Stimulated activated CD4-positive, alpha-beta T cell treated with anti-CD3 and anti-CD28 coated beads, Interleukin-12 subunit alpha, Interleukin-12 subunit beta, amount 100 ng/mL, for 24 hours (primary cell): ENCODE measurements around the gene IFI30.

ENCODE experiments used
- DNase-seq, 2 experiments: peaks; one replicate each; pipeline ENCODE4 v3.0.0-alpha.2; 2020; ENCODE audit warnings: low read depth in 2 of 2

IFI30 gene

GRCh38 chr19:18171605-18172327 is 1.8 kb upstream of the IFI30 start:
- no peak for DNase-seq

- no peak for DNase-seq
Observed at GRCh38 chr19:18172331-18173053, 1.1 kb upstream of the IFI30 start.

GRCh38 chr19:18173054-18173571 is 500 bp upstream of the IFI30 start:
- no peak for DNase-seq

GRCh38 chr19:18174983-18175382 is 1.4 kb downstream of the IFI30 start:
- DNase-seq: no peak

- no peak for DNase-seq
Observed at GRCh38 chr19:18176367-18177310, 3.0 kb downstream of the IFI30 start.

GRCh38 chr19:18179957-18180356 is 6.3 kb downstream of the IFI30 start:
- DNase-seq: no peak

DNA sequence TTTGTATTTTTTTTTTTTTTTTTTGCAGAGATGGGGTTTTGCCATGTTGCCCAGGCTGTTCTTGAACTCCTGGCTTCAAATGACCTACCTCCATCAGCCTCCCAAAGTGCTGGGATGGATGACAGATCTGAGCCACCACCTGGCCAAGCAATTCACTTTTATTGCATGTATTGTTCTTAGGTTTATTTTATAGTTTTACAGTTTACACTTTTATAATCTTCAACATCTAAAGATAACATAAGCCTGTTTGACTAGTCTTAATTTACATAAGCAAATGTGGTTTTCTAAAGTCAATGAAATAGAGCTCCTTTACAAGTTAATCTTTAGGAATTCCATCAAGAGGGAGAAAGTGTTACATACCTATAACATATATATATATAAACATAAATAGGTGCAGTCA is 9.9 kb downstream of the IFI30 start:
- no peak for DNase-seq

GRCh38 chr19:18185538-18185937 is 11.9 kb downstream of the IFI30 start:
- no peak for DNase-seq

DNA sequence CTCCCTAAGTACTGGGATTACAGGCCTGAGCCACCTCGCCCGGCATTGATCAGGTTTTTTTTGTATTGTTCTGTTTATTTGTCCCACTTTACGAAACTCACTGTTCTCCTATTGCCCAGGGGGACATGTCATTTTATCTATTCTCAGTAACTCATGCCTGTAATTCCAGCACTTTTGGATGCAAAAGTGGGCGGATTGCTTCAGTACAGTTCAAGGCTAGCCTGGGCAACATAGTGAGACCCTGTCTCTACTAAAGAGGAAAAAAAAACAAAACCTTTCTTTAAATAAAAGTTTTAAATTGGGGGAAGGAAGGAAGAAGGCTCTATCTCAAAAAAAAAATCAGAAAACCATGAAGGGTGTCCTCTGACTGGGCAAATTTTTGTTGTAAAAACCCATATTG is 16.7 kb downstream of the IFI30 start:
- no peak for DNase-seq

DNA sequence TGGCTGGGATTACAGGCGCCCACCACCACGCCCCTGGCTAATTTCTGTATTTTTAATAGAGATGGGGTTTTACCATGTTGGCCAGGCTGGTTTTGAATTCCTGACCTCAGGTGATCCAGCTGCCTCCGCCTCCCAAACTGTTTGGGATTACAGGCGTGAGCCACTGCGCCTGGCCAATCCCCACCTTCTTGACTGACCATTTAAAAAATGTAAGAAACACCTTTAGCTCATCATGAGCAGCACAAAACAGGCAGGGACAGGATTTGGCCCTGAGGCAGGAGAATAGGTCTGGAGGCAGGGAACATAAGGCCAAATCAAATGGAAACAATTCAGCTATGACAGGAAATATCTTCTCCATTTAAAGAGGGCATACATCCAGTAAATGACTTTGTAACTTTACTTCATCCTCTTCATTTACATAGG is 18.0 kb downstream of the IFI30 start:
- DNase-seq: no peak

- DNase-seq: peak; percentile 96
Observed at GRCh38 chr19:18192673-18193387, 19.2 kb downstream of the IFI30 start, which contains the start of gene MPV17L2. Gene MPV17L2 (plus strand): TSS chr19:18193218. CDS start chr19:18193282, 64 bp downstream.

DNA sequence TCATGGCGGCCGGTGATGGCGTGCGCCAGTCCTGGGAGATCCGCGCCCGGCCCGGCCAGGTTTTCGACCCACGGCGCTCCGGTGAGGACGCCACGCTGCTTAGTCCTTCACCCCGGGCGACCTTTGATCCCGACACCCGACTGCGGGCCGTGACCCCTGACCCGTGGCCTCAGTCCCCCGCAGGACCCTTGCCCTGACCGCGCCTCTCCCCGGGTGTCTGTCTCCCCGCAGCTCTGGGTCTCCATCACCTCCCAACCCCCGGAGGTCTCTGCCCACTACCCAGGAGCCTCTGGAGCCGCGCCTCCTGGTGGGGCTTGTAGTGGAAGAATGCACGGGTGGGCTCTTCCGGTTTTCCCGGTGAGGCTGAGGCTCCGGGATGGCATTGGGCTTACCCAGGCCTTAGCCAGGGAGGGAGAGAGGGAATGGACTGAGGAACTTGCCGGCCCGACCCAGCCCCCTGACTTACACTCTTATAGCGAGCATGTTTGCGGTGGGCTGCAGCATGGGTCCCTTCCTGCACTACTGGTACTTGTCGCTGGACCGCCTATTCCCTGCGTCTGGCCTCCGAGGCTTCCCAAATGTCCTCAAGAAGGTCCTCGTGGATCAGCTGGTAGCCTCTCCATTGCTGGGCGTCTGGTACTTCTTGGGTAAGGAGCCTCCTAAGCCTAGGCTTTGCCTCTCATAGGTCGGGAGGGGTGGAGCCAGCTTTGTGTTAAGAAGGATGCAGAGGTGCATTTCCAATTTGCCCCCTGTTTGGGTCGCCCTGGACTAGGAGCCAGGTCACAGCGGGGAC is 20.0 kb downstream of the IFI30 start:
- DNase-seq: no peak

GRCh38 chr19:18194181-18194530 is 20.5 kb downstream of the IFI30 start:
- DNase-seq: no peak

DNA sequence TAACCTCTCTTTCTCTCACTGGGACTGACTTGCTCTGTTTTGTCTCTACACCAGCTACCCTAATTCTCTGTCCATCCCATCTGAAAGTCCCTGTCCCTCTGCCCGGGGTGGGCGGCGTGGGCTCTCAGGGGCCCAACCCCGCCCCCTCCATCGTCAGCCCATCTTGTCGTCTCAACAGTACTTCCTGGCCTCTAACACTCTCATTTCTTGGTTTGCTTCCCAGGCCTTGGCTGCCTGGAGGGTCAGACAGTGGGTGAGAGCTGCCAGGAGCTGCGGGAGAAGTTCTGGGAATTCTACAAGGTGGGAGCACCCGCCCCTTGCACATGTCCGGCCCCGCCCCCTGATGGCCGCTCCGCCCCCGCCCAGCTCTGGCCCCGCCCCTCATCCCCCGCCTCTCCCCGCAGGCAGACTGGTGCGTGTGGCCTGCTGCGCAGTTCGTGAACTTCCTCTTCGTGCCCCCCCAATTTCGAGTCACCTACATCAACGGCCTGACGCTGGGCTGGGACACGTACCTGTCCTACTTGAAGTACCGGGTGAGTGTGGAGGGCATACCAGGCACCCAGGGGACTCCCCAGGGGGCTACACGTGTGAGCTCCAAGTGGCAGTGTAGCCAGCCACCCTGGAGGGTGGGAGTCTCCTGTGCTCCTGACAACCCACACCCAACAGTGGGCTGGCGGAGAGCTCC is 21.1 kb downstream of the IFI30 start:
- no peak for DNase-seq

GRCh38 chr19:18196511-18196845 is 22.9 kb downstream of the IFI30 start:
- DNase-seq: no peak

DNA sequence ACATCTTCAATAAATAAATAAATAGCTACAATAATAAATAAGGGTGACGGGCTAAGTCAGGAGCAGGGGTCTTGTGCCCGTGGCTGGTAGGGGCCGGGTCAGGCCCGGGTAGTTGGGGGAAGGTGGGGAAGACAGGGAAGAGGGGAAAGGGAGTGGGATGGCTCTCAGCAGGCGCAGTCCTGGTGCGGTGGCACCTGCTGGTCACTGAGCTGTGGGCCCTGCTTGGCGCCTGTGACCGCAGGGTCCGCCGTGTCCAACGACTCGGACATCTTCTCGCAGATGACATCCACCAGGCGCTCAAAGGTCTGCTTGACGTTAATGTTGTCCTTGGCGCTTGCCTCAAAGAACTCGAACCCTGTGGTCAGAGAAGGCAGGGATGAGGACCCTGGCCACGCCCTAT is 23.7 kb downstream of the IFI30 start:
- DNase-seq: no peak

GRCh38 chr19:18197941-18198340 is 24.3 kb downstream of the IFI30 start:
- DNase-seq: no peak

GRCh38 chr19:18198374-18198773 is 24.8 kb downstream of the IFI30 start:
- no peak for DNase-seq

DNA sequence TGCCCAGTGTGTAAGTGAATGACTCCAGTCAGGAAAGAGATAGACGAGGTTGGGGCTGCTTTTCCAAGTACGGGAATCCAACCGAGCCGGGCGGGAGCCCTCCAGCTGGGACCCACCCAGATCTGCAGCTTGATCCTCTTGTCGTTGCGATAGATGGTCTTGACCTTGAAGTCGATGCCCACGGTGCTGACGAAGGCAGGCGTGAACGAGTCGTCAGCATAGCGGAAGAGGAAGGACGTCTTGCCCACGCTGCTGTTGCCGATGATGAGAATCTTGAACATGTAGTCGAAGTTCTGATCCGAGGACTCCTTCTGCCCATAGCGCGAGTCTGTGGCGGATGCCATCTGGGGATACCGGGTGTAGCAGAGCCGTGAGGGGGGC is 28.8 kb downstream of the IFI30 start:
- no peak for DNase-seq

GRCh38 chr19:18202778-18203407 is 29.3 kb downstream of the IFI30 start:
- DNase-seq: no peak
